Coronary artery (tissue), 2 donors: Measurements from ENCODE around the gene COX17.

ENCODE experiments used
- DNase-seq: peaks from one replicate; pipeline ENCODE4 v3.0.0-alpha.2; 2017; ENCODE audit warnings: low spot score
- H3K27ac ChIP-seq, 2 donors: fragments of 200-600 bp; sonication (generic); one replicate each; pipeline ENCODE4 v1.5.1; 2016 to 2019
- H3K4me3 ChIP-seq: fragments of 200-600 bp; sonication (generic); 2 replicates; pipeline ENCODE4 v1.5.1; 2016; ENCODE audit warnings: mild to moderate bottlenecking, moderate library complexity
- CTCF ChIP-seq: fragments of 200-600 bp; sonication (generic); IDR thresholded peaks from one replicate; pipeline ENCODE4 v1.5.1; 2019; ENCODE audit warnings: antibody characterized with exemption

COX17 gene

GRCh38 chr3:119675188-119675874, 1.9 kb downstream of the COX17 start:
- Histone ChIP-seq H3K27ac (peak overlapping the region in 1 of 2 donors; percentile 98), H3K4me3 (peak overlapping the region; percentile 82)
- no peak for TF ChIP-seq CTCF
- no peak for DNase-seq

GRCh38 chr3:119673875-119674274, 3.3 kb downstream of the COX17 start:
- no peak overlapping the region for H3K4me3 ChIP-seq
- peak overlapping the region in 1 of 2 donors; percentile 39 for H3K27ac ChIP-seq
- TF ChIP-seq CTCF: no peak
- no peak for DNase-seq

GRCh38 chr3:119672776-119673175, 4.4 kb downstream of the COX17 start:
- Histone ChIP-seq H3K4me3 (no peak overlapping the region), H3K27ac (peak overlapping the region in 1 of 2 donors; percentile 17)
- DNase-seq: no peak
- no peak for TF ChIP-seq CTCF

- H3K4me3 ChIP-seq: no peak overlapping the region
- no peak for DNase-seq
- peak overlapping the region in 1 of 2 donors; percentile 76 for H3K27ac ChIP-seq
- no peak for TF ChIP-seq CTCF
Observed at GRCh38 chr3:119669906-119670570, 7.2 kb downstream of the COX17 start.

- no peak for TF ChIP-seq CTCF
- Histone ChIP-seq H3K27ac (no peak overlapping the region), H3K4me3 (no peak overlapping the region)
- no peak for DNase-seq
Observed at GRCh38 chr3:119665954-119666559, 11.1 kb downstream of the COX17 start.

- H3K4me3 ChIP-seq: no peak overlapping the region
- peak overlapping the region in 1 of 2 donors; percentile 21 for H3K27ac ChIP-seq
- TF ChIP-seq CTCF: no peak
- no peak for DNase-seq
Observed at GRCh38 chr3:119664850-119665379, 12.3 kb downstream of the COX17 start.
